Parathyroid adenoma (tissue), 2 donors: ENCODE data around the gene FSTL1.

Experiments
- H2AFZ ChIP-seq: fragments of 300-600 bp; sonication (generic); one replicate; pipeline ENCODE4 v1.7.0; 2017; ENCODE audit warnings: antibody characterized with exemption, mild to moderate bottlenecking
- H3K27ac ChIP-seq: fragments of 300-600 bp; sonication (generic); one replicate; pipeline ENCODE4 v1.7.0; 2017
- H3K27me3 ChIP-seq: fragments of 300-600 bp; sonication (generic); one replicate; pipeline ENCODE4 v1.7.0; 2017; ENCODE audit warnings: low read length; ENCODE audit not compliant: control insufficient read depth, insufficient read depth
- H3K36me3 ChIP-seq: fragments of 300-600 bp; sonication (generic); one replicate; pipeline ENCODE4 v1.7.0; 2017; ENCODE audit warnings: low read length; ENCODE audit not compliant: control insufficient read depth, insufficient read depth
- H3K4me1 ChIP-seq: fragments of 300-600 bp; sonication (generic); one replicate; pipeline ENCODE4 v1.7.0; 2017; ENCODE audit warnings: control low read depth
- H3K4me2 ChIP-seq: fragments of 300-600 bp; sonication (generic); one replicate; pipeline ENCODE4 v1.7.0; 2017; ENCODE audit warnings: low read length
- H3K4me3 ChIP-seq: fragments of 300-600 bp; sonication (generic); one replicate; pipeline ENCODE4 v1.7.0; 2017; ENCODE audit warnings: low read depth, low read length
- H3K79me2 ChIP-seq: fragments of 300-600 bp; sonication (generic); one replicate; pipeline ENCODE4 v1.7.0; 2017; ENCODE audit warnings: control low read depth
- H3K9ac ChIP-seq: fragments of 300-600 bp; sonication (generic); one replicate; pipeline ENCODE4 v1.7.0; 2017; ENCODE audit warnings: mild to moderate bottlenecking
- H3K9me3 ChIP-seq: fragments of 300-600 bp; sonication (generic); one replicate; pipeline ENCODE4 v1.7.0; 2017; ENCODE audit warnings: low read length; ENCODE audit not compliant: control insufficient read depth
- CTCF ChIP-seq: fragments of 300-600 bp; sonication (generic); IDR thresholded peaks from one replicate; pipeline ENCODE4 v1.7.0; 2017; ENCODE audit warnings: antibody characterized with exemption, mild to moderate bottlenecking
- donor health status: primary hyperparathyroidism.

Gene FSTL1

GRCh38 chr3:120424506-120424905 is 26.3 kb downstream of the FSTL1 start:
- no peak overlapping the region for H2AFZ ChIP-seq
- peaks cover 5% of the 10 kb centered on the region for H3K4me1 ChIP-seq
- H3K27me3 ChIP-seq = no peaks in the 10 kb centered on the region
- TF ChIP-seq CTCF = no peak
- no peak overlapping the region for H3K4me2 ChIP-seq
- H3K27ac ChIP-seq = no peak overlapping the region
- no peaks in the 10 kb centered on the region for H3K9me3 ChIP-seq
- H3K4me3 ChIP-seq = no peak overlapping the region
- H3K79me2 ChIP-seq = peaks cover 2% of the 10 kb centered on the region
- no peak overlapping the region for H3K9ac ChIP-seq
- no peaks in the 10 kb centered on the region for H3K36me3 ChIP-seq

GRCh38 chr3:120423432-120423831 is 27.4 kb downstream of the FSTL1 start:
- Histone ChIP-seq H3K9me3 (no peaks in the 10 kb centered on the region), H3K4me2 (no peak overlapping the region), H2AFZ (no peak overlapping the region), H3K36me3 (no peaks in the 10 kb centered on the region), H3K27me3 (no peaks in the 10 kb centered on the region), H3K4me3 (no peak overlapping the region), H3K27ac (no peak overlapping the region), H3K4me1 (peaks cover 5% of the 10 kb centered on the region), H3K79me2 (no peaks in the 10 kb centered on the region), H3K9ac (no peak overlapping the region)
- TF ChIP-seq CTCF = no peak

- Histone ChIP-seq H3K4me1 (peaks cover 11% of the 10 kb centered on the region), H3K27ac (no peak overlapping the region), H3K36me3 (no peaks in the 10 kb centered on the region), H3K4me2 (no peak overlapping the region), H3K27me3 (no peaks in the 10 kb centered on the region), H2AFZ (no peak overlapping the region), H3K9ac (no peak overlapping the region), H3K4me3 (no peak overlapping the region), H3K9me3 (no peaks in the 10 kb centered on the region), H3K79me2 (no peaks in the 10 kb centered on the region)
- TF ChIP-seq CTCF = no peak
These were observed 28.9 kb downstream of the FSTL1 start for GRCh38 chr3:120421926-120422325.

GRCh38 chr3:120420928-120421551 is 29.8 kb downstream of the FSTL1 start:
- no peak for TF ChIP-seq CTCF
- no peak overlapping the region for H3K9ac ChIP-seq
- H3K9me3 ChIP-seq = no peaks in the 10 kb centered on the region
- no peak overlapping the region for H3K4me3 ChIP-seq
- H2AFZ ChIP-seq = no peak overlapping the region
- H3K79me2 ChIP-seq = no peaks in the 10 kb centered on the region
- peaks cover 14% of the 10 kb centered on the region for H3K4me1 ChIP-seq
- H3K36me3 ChIP-seq = no peaks in the 10 kb centered on the region
- no peak overlapping the region for H3K4me2 ChIP-seq
- H3K27ac ChIP-seq = no peak overlapping the region
- H3K27me3 ChIP-seq = no peaks in the 10 kb centered on the region

- Histone ChIP-seq H3K4me2 (no peak overlapping the region), H3K4me1 (peaks cover 14% of the 10 kb centered on the region), H3K79me2 (no peaks in the 10 kb centered on the region), H3K27ac (no peak overlapping the region), H2AFZ (no peak overlapping the region), H3K4me3 (no peak overlapping the region), H3K36me3 (no peaks in the 10 kb centered on the region), H3K27me3 (no peaks in the 10 kb centered on the region), H3K9me3 (no peaks in the 10 kb centered on the region), H3K9ac (no peak overlapping the region)
- TF ChIP-seq CTCF = no peak
These were observed 30.4 kb downstream of the FSTL1 start for GRCh38 chr3:120420360-120420759.
